ENCODE data around the gene ZNF609. TPM values are rescaled to one million over a fixed set of nuclear protein-coding genes. Genes with fewer than 3 reads are reported as not detected.
"Not testable (repeated sequence)": the region's sequence is repeated elsewhere in the genome, so short reads cannot be mapped to it uniquely, and the experiment has no call there.

The ZNF609 gene
- polyA plus RNA-seq, 3 donors, result 33.6 to 36.4 (median 34.3) TPM

GRCh38 chr15:64618540-64618939, 158.2 kb downstream of the ZNF609 start:
- DNase-seq (ENCODE audit: low read depth in 3 of 3, low spot score in 2 of 3), result no peak

DNA sequence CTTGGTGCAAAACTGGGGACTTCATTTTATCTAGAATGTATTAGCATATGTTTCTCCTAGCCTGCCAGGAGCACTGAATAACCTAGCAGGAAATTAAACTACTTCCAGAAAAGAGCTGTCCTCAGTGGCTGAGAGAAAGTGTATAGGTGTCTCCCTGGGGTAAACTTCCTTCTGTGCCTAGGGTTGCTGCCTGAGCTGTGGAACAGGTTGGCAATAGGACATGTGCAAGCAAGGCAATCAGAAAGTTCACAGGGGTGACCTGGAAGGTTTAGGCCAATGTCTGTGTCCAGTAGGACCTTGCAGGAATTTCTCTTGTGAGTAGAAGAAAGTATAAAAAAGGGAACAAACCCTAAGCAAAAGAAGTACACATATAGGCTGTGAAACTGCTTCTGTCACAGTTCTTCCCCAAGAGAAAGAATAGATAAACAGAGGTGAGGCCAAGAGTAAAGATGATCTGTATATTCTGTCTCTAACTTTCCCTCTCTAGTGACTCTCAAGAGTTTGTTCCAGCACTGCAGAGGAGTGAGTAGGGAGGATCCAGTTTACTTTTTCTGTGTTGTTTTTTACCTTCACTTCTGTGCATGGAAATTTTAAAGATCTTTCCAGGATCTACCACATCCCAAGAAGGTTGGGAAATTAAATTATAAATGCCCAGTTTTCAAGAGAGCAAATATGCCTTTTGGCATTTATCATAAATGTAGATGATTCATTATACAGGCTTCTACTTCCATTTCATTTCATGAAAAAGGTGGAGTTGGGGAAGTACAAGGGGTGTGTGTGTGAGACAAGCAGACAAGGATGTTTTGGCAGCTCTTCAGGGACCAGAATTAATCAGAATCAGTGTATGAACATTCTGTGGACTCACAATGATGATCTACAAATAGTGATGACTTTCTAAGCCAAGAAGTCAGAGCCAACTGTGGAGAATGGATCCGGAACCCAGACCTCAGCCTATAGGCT, 159.8 kb downstream of the ZNF609 start:
- no peak for DNase-seq (ENCODE audit: low read depth in 3 of 3, low spot score in 2 of 3)

GRCh38 chr15:64621056-64621455, 160.7 kb downstream of the ZNF609 start:
- no peak for DNase-seq (ENCODE audit: low read depth in 3 of 3, low spot score in 2 of 3)

DNA sequence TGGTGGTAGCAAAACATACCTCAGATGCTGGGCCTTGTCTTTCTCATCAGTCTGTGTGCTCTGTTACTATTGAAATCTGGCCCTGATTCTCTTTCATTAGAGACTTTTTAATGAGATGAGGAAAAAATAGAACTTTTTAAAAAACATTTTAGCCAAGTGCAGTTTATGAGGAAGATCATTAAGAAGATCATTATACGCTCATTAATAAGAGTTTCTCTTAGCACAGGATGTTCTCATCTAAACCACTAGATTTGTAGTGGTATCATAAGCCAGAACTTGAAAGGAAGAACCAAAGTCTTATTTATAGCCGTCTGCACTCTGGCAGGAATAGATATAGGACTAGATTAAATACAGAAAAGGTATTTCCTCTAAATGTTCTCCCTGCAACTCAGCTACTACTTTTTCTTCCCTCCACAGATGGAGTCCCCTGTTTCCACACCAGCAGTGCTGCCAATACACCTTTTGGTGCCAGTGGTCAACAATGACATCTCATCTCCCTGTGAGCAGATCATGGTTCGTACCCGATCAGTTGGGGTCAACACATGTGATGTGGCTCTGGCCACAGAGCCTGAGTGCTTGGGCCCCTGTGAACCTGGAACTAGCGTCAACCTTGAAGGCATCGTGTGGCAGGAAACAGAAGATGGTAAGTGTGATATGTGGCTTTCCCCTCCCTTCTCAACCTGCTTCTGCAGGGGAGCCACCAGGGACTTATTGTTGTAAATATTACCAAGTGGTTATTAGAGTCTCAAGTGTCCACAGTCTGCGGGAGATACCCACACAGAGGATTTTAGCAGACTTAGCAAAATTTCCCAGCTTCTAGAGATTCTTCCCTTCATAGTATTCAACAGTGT, 162.3 kb downstream of the ZNF609 start:
- no peak for DNase-seq (ENCODE audit: low read depth in 3 of 3, low spot score in 2 of 3)

- DNase-seq (ENCODE audit: low read depth in 3 of 3, low spot score in 2 of 3), result no peak
These were observed 163.1 kb downstream of the ZNF609 start for GRCh38 chr15:64623347-64623996.

GRCh38 chr15:64624242-64624641, 163.9 kb downstream of the ZNF609 start:
- DNase-seq (ENCODE audit: low read depth in 3 of 3, low spot score in 2 of 3), result no peak

GRCh38 chr15:64629063-64629462, 168.7 kb downstream of the ZNF609 start:
- DNase-seq (ENCODE audit: low read depth in 3 of 3, low spot score in 2 of 3), result no peak

DNA sequence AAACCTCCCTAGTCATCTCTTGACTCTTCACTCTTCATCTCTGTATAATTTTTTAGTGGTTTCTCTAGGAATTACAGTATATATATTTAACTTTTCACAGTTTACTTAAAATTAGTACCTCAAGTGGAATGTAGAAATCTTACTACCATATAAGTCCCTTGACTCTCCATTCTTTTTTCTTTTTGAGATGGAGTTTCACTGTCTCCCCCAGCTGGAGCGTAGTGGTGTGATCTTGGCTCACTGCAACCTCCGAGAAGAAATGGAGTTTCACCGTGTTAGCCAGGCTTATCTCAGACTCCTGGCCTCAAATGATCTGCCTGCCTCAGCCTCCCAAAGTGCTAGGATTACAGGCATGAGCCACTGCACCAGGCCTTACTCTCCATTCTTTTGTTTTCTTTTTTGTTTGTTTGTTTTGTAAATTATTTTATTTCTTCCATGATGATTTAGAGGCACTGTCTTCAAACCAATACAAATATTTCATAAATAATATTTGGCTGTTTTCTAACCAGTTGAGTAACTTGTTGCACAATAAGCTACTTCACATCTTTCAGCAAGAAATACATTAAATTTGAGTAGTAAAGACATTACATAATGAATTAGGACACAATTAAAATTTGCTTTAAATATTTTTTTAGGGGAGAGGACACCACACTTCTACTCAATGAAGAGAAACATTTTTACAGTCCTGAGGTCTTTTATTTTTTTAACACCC, 170.2 kb downstream of the ZNF609 start:
- DNase-seq (ENCODE audit: low read depth in 3 of 3, low spot score in 2 of 3), result no peak

DNA sequence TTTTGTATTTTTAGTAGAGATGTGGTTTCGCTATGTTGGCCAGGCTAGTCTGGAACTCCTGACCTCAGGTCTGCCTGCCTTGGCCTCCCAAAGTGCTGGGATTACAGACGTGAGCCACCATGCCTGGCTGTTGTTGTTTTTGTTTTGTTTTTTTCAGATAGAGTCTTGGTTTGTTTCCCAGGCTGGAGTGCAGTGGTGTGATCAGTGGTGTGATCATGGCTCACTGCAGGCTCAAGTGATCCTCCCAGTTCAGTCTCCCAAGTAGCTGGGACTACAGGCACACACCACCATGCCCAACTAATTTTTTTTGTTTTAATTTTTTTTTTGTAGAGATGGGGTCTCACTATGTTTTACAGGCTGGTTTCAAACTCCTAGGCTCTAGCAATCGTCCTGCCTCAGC, 172.3 kb downstream of the ZNF609 start:
- DNase-seq (ENCODE audit: low read depth in 3 of 3, low spot score in 2 of 3), result not testable (repeated sequence)

DNA sequence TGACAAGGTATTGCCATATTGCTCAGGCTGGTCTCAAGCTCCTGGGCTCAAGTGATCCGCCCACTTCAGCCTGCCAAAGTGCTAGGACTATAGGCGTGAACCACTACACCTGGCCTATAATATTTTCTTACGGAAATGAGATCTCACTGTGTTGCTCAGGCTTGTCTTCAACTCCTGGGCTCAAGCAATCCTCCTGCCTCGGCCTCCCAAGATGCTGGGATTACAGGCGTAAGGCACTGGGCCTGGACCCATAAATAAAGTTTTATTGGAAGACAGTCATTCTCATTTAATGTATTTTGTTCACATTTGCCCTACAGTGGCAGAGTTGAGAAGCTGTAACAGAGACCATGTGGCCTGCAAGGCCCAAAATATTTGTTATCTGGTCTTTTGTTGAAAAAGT, 173.0 kb downstream of the ZNF609 start:
- DNase-seq (ENCODE audit: low read depth in 3 of 3, low spot score in 2 of 3), result no peak

- DNase-seq (ENCODE audit: low read depth in 3 of 3, low spot score in 2 of 3), result no peak
These were observed 173.6 kb downstream of the ZNF609 start for GRCh38 chr15:64634027-64634426.

GRCh38 chr15:64634576-64635498, 174.5 kb downstream of the ZNF609 start:
- peak in 1 of 3 donors; percentile 71 for DNase-seq (ENCODE audit: low read depth in 3 of 3, low spot score in 2 of 3)

- DNase-seq (ENCODE audit: low read depth in 3 of 3, low spot score in 2 of 3), result no peak
These were observed 175.4 kb downstream of the ZNF609 start for GRCh38 chr15:64635499-64636495.

DNA sequence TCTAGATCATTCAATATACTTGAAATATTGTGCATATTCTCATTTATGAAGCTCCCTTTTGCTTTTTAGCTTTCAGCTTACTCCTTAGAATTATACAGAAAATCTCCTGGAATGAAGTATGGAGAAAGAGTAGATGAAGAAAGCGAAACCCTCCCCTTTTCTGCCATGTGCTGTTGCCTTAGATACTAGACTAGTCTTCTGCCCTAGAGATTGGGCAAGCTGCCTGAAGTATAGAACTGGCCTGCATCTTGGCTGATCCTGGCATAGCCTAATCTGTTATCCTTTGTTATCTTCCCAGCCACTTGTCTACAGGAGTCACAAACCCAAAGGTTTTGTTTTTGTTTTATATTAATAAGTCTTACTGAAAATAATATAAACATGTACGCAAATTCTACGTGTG, 176.2 kb downstream of the ZNF609 start:
- DNase-seq (ENCODE audit: low read depth in 3 of 3, low spot score in 2 of 3), result no peak

- no peak for DNase-seq (ENCODE audit: low read depth in 3 of 3, low spot score in 2 of 3)
These were observed 177.0 kb downstream of the ZNF609 start for GRCh38 chr15:64637412-64637811.

GRCh38 chr15:64639744-64640143, 179.4 kb downstream of the ZNF609 start:
- not testable (repeated sequence) for DNase-seq (ENCODE audit: low read depth in 3 of 3, low spot score in 2 of 3)

GRCh38 chr15:64640146-64640871, 179.9 kb downstream of the ZNF609 start:
- no peak for DNase-seq (ENCODE audit: low read depth in 3 of 3, low spot score in 2 of 3)
